Psoas muscle (tissue), 8 donors: ENCODE data around the gene CCDC91. TPM values are rescaled to one million over a fixed set of nuclear protein-coding genes. Genes with fewer than 3 reads are reported as not detected.

ENCODE experiments used
- ATAC-seq, 4 donors: fragments of 200-7000 bp; cut with Tn5 transposase; one replicate each; pipeline ENCODE4 v1.9.1; 2020; ENCODE audit warnings: moderate library complexity in 3 of 4, mild to moderate bottlenecking in 2 of 4
- DNase-seq, 2 donors: peaks; one replicate each; pipeline ENCODE4 v3.0.0-alpha.2; 2020
- H3K27ac ChIP-seq: fragments of 200-600 bp; one replicate; pipeline ENCODE4 v1.8.0; 2022
- H3K27me3 ChIP-seq, 3 donors: fragments of 200-600 bp in 1 of 3; one replicate each; pipeline versions ENCODE4 v1.6.1 to v1.8.0; 2013 to 2022; ENCODE audit warnings: low read length in 2 of 3, mild to moderate bottlenecking in 2 of 3, moderate library complexity in 1 of 3; ENCODE audit not compliant: insufficient read depth in 3 of 3
- H3K36me3 ChIP-seq, 2 donors: fragments of 200-600 bp in 1 of 2; one replicate each; pipeline versions ENCODE4 v1.6.1 to v1.8.0; 2013 to 2022; ENCODE audit warnings: low read depth in 1 of 2, mild to moderate bottlenecking in 1 of 2, moderate library complexity in 1 of 2; ENCODE audit not compliant: insufficient read depth in 1 of 2
- H3K4me1 ChIP-seq: fragments of 200-600 bp; one replicate; pipeline ENCODE4 v1.8.0; 2022
- H3K4me3 ChIP-seq: fragments of 200-600 bp; one replicate; pipeline ENCODE4 v1.8.0; 2022; ENCODE audit warnings: mild to moderate bottlenecking
- H3K9me3 ChIP-seq: fragments of 200-600 bp; one replicate; pipeline ENCODE4 v1.8.0; 2022
- WGBS, 3 donors: extraction: QIAGEN DNeasy Blood & Tissue Kit; methylation state at CpG; one replicate each; pipeline versions ENCODE4 v1.1.6 to v1.1.7; 2013; 5-methylcytosine and 5-hydroxymethylcytosine counted together
- intact Hi-C, 2 donors: fragments of 100-400 bp; cut with DNase I; formaldehyde crosslinking; loops; one replicate each; pipeline versions ENCODE4 v1.11.0 to v1.14.2; 2022
- polyA plus RNA-seq, 3 donors: library from polyadenylated mRNA; stranded (reverse); fragments of 200-250 nt; gene quantifications; one replicate each; pipeline ENCODE4 v1.2.3, GENCODE V29; 2013
- total RNA-seq, 4 donors: library from RNA; stranded (reverse); fragmentation: NEBNext Ultra II Directional in 2 of 4; extraction: Animal tissue kit (Norgen Biotek cat#: 25700) in 2 of 4; gene quantifications; one replicate each; pipeline versions ENCODE4 v1.2.1 to v1.2.4, GENCODE V29; 2021 to 2023
- TF ChIP-seq, protein P1 (sequence below): fragments of 200-600 bp; IDR thresholded peaks from one replicate; pipeline ENCODE4 v1.8.0; 2022; ENCODE audit warnings: antibody characterized with exemption
- donor health status: healthy with polysubstance abuse.
- donor health status: DM: no; HTN: no; CAD: no; lungs with moderate emphysema.
- donor health status: Bipolar disorder and iron deficiency.
- donor health status: healthy.
- donor health status: DM: yes; HTN: yes; CAD: no.
- donor health status: DM: no; HTN: no; CAD: no.
- donor health status: DM: no; HTN: no; CAD: no.
- donor health status: DM: yes; HTN: yes; CAD: no.

CCDC91 gene
- total and polyA plus RNA-seq, 7 donors: 18.4 to 47.2 (median 36.2) TPM

DNA sequence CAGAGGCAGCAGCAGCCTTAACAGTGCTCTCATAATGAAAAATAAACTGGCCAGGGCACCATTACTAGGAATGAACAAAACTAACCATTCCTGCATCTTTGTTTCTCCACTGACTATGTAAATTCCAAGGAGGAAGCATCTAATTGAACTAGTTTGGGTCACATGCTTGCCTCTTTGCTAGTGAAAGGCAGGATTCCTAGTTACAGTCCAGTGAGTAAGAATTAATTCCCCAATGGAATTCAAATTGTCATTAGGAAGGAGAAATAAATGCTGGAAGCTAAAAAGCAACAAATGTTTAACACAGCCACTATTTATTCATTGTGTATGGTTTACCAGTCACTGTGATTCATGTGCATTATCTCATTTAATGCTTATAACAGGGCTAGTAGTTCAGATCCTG lies 316.0 kb downstream of the CCDC91 start:
- no peak overlapping the region for H3K4me3 ChIP-seq
- ATAC-seq (no peak), DNase-seq (no peak)
- H3K27ac ChIP-seq: no peak overlapping the region
- no peaks in the 10 kb centered on the region for H3K36me3 ChIP-seq
- H3K27me3 ChIP-seq: no peaks in the 10 kb centered on the region
- H3K9me3 ChIP-seq: no peaks in the 10 kb centered on the region
- no peaks in the 10 kb centered on the region for H3K4me1 ChIP-seq
- intact Hi-C loops: no loop called here
- TF ChIP-seq, protein P1, sequence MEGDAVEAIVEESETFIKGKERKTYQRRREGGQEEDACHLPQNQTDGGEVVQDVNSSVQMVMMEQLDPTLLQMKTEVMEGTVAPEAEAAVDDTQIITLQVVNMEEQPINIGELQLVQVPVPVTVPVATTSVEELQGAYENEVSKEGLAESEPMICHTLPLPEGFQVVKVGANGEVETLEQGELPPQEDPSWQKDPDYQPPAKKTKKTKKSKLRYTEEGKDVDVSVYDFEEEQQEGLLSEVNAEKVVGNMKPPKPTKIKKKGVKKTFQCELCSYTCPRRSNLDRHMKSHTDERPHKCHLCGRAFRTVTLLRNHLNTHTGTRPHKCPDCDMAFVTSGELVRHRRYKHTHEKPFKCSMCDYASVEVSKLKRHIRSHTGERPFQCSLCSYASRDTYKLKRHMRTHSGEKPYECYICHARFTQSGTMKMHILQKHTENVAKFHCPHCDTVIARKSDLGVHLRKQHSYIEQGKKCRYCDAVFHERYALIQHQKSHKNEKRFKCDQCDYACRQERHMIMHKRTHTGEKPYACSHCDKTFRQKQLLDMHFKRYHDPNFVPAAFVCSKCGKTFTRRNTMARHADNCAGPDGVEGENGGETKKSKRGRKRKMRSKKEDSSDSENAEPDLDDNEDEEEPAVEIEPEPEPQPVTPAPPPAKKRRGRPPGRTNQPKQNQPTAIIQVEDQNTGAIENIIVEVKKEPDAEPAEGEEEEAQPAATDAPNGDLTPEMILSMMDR: no peak

DNA sequence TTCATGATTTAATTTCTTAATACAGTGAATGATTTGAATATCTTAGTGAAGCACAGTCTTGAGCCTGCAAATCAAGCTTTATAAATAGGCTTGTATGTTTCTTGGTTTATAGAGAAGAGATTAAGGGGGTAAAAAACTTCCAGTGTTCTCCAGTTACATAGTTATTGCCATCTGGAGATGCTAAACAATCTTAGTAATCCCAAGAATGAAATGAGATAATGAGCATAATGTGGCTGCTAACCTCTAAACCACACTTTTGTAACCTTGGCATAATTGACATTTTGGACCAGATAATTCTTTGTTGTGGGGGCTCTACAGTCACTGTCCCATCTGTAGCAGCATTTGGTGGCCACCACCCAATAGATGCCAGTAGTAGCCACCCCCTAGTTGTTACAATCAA lies 316.8 kb downstream of the CCDC91 start:
- no peaks in the 10 kb centered on the region for H3K9me3 ChIP-seq
- H3K4me3 ChIP-seq: no peak overlapping the region
- no peaks in the 10 kb centered on the region for H3K4me1 ChIP-seq
- ATAC-seq (no peak), DNase-seq (no peak)
- H3K27ac ChIP-seq: no peak overlapping the region
- TF ChIP-seq, protein P1: no peak
- no peaks in the 10 kb centered on the region for H3K36me3 ChIP-seq
- H3K27me3 ChIP-seq: no peaks in the 10 kb centered on the region
- intact Hi-C loops: no loop called here

DNA sequence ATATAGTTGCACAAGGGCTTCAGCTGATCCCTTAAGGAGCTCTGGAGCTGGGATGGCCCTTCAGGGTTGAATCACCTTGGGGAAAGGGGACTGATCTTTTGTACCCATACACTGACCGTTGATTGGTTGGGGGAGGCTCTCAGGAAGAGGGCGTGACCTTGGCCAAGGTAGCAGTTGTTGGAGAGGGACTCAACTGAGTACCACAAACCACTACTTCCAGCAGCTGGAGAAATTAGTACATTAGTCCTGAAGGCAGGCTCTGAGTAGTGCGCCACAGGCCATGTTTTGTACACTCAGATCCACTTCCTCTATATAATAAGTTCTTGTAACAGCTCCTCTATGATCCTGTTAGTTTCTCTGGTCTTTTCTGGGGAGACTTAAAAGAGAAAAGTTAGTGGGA lies 317.6 kb downstream of the CCDC91 start:
- 89 to 98% (median 90%) methylated on average over 3 of the region's 3 CpGs for WGBS, 3 donors
- DNase-seq (no peak), ATAC-seq (no peak)
- H3K4me3 ChIP-seq: no peak overlapping the region
- no peaks in the 10 kb centered on the region for H3K4me1 ChIP-seq
- no peaks in the 10 kb centered on the region for H3K9me3 ChIP-seq
- TF ChIP-seq, protein P1: no peak
- H3K27me3 ChIP-seq: no peaks in the 10 kb centered on the region
- H3K27ac ChIP-seq: no peak overlapping the region
- no peaks in the 10 kb centered on the region for H3K36me3 ChIP-seq
- intact Hi-C loops: no loop called here

DNA sequence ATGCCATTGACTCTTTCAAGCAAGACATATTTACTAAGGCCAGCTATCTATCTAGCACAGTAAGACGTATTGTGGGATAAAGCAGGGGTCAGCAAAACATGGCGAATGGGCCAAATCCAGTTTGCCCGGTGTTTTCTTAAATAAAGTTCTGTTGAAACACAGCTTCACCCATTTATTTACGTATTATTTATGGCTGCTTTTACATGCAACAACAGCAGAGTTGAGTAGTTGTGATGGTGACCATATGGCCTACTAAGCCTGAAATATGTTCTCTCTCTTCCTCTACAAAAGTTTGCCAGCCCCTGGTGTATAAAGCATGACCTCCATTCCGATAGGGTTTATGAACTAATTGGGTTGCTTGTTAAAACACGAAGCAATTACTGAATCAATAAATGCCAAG lies 322.1 kb downstream of the CCDC91 start:
- TF ChIP-seq, protein P1: no peak
- DNase-seq (no peak), ATAC-seq (no peak)
- no peaks in the 10 kb centered on the region for H3K9me3 ChIP-seq
- 84 to 93% (median 87%) methylated on average over 6 of the region's 6 CpGs for WGBS, 3 donors
- no peaks in the 10 kb centered on the region for H3K4me1 ChIP-seq
- no peak overlapping the region for H3K27ac ChIP-seq
- no peaks in the 10 kb centered on the region for H3K36me3 ChIP-seq
- H3K27me3 ChIP-seq: no peaks in the 10 kb centered on the region
- H3K4me3 ChIP-seq: no peak overlapping the region
- intact Hi-C loops: no loop called here

DNA sequence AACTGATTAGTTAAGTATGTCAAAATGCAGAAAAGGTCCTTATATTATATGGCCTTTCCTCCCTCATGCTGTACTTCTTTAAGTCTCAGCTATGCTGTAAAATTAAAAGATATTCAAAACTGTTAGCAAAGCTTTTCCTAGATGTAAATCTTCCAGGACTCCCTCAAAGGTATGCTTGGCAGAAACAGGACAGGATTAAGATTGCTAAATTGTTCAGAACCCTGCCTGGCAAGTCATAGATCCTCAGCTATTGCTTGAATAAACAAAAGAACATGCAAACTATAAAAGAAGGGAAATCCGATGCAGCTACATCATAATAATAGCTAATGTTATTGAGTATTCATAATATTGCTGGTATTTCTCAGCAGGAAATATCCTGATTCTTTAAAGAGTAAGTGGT lies 322.6 kb downstream of the CCDC91 start:
- Histone ChIP-seq H3K4me1 (no peaks in the 10 kb centered on the region), H3K36me3 (no peaks in the 10 kb centered on the region), H3K4me3 (no peak overlapping the region), H3K27me3 (no peaks in the 10 kb centered on the region), H3K9me3 (no peaks in the 10 kb centered on the region), H3K27ac (no peak overlapping the region)
- 85 to 95% (median 93%) methylated on average over 1 of the region's 1 CpG for WGBS, 3 donors
- DNase-seq (no peak), ATAC-seq (no peak)
- intact Hi-C loops: no loop called here
- TF ChIP-seq, protein P1: no peak
